GM12874 (cell line): ENCODE measurements around the gene TMIE.

ENCODE experiments used
- CTCF ChIP-seq: IDR thresholded peaks from 2 replicates; pipeline ENCODE4 v1.5.1; 2011; ENCODE audit warnings: low read depth, mild to moderate bottlenecking, control low read depth, low read length, moderate library complexity; ENCODE audit not compliant: insufficient read depth

TMIE gene

GRCh38 chr3:46712191-46713049, 11.2 kb downstream of the TMIE start:
- no peak for TF ChIP-seq CTCF

GRCh38 chr3:46713050-46713897, 12.1 kb downstream of the TMIE start:
- no peak for TF ChIP-seq CTCF

GRCh38 chr3:46713898-46714552, 12.8 kb downstream of the TMIE start:
- no peak for TF ChIP-seq CTCF

- TF ChIP-seq CTCF = no peak
Measured at GRCh38 chr3:46714728-46715506, 13.7 kb downstream of the TMIE start.

- no peak for TF ChIP-seq CTCF
Measured at GRCh38 chr3:46715507-46716175, 14.4 kb downstream of the TMIE start.

- TF ChIP-seq CTCF = no peak
Measured at GRCh38 chr3:46716461-46717441, 15.6 kb downstream of the TMIE start.
